BJ (cell line): ENCODE data around the gene MEGF6. TPM values are rescaled to one million over a fixed set of nuclear protein-coding genes. Genes with fewer than 3 reads are reported as not detected.
A peak's percentile ranks its signal among the peaks of the same experiment; 100 is the strongest.
"Not testable (repeated sequence)": the region's sequence is repeated elsewhere in the genome, so short reads cannot be mapped to it uniquely, and the experiment has no call there.

Experiments
- CTCF ChIA-PET: fragments of 350-600 bp; formaldehyde crosslinking; extraction: SDS; loops from one replicate; lab custom pipeline; 2021; ENCODE audit warnings: antibody characterized with exemption, inconsistent platforms; lab: Yijun Ruan, JAX
- POLR2A ChIA-PET: fragments of 300-600 bp; sonication (Branson Sonifier 250); formaldehyde crosslinking; extraction: SDS; loops from one replicate; lab custom pipeline; 2021; ENCODE audit warnings: antibody characterized with exemption; lab: Charles Lee
- DNase-seq: peaks from one replicate; pipeline ENCODE4 v3.0.0-alpha.2; 2011; ENCODE audit warnings: low read depth
- H3K27me3 ChIP-seq: 2 replicates; pipeline ENCODE4 v1.6.0; 2011; ENCODE audit warnings: low read length; ENCODE audit not compliant: control insufficient read depth, insufficient read depth
- H3K36me3 ChIP-seq: 2 replicates; pipeline ENCODE4 v1.5.1; 2011; ENCODE audit warnings: low read length; ENCODE audit not compliant: control insufficient read depth, insufficient read depth
- H3K4me3 ChIP-seq: 2 replicates; pipeline ENCODE4 v1.5.1; 2011; ENCODE audit warnings: low read depth, mild to moderate bottlenecking, control low read depth, low read length
- polyA plus RNA-seq: library from polyadenylated mRNA; depleted of rRNA; stranded (reverse); fragments of >200 nt; gene quantifications from 2 replicates; pipeline ENCODE4 v1.2.3, GENCODE V29; 2011
- TF ChIP-seq, protein P1 (sequence below): IDR thresholded peaks from 2 replicates; pipeline ENCODE4 v1.5.1; 2011; ENCODE audit warnings: low read depth, mild to moderate bottlenecking, control low read depth, inconsistent platforms, low read length, moderate library complexity; ENCODE audit not compliant: insufficient read depth

Gene MEGF6
- polyA plus RNA-seq, 1 experiment = 77.4 TPM

GRCh38 chr1:3621151-3621671 is 9.9 kb upstream of the MEGF6 start:
- H3K36me3 ChIP-seq, H3K27me3 ChIP-seq, DNase-seq, H3K4me3 ChIP-seq, POLR2A ChIA-PET: not testable (repeated sequence)
- TF ChIP-seq, protein P1, sequence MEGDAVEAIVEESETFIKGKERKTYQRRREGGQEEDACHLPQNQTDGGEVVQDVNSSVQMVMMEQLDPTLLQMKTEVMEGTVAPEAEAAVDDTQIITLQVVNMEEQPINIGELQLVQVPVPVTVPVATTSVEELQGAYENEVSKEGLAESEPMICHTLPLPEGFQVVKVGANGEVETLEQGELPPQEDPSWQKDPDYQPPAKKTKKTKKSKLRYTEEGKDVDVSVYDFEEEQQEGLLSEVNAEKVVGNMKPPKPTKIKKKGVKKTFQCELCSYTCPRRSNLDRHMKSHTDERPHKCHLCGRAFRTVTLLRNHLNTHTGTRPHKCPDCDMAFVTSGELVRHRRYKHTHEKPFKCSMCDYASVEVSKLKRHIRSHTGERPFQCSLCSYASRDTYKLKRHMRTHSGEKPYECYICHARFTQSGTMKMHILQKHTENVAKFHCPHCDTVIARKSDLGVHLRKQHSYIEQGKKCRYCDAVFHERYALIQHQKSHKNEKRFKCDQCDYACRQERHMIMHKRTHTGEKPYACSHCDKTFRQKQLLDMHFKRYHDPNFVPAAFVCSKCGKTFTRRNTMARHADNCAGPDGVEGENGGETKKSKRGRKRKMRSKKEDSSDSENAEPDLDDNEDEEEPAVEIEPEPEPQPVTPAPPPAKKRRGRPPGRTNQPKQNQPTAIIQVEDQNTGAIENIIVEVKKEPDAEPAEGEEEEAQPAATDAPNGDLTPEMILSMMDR = peak; percentile 64
- CTCF ChIA-PET = interaction anchor here (0.7 to 6.7 kb wide), 21 partner anchors 8 to 177 kb away, joined by 3 to 147 read pairs (median 5); partner anchors contain the start of gene ARHGEF16

- ChIA-PET POLR2A (no interaction called here), CTCF (interaction anchor here (0.6 to 6.7 kb wide), 24 partner anchors 9 to 170 kb away, joined by 3 to 147 read pairs (median 6); no protein-coding TSS in a partner anchor)
- DNase-seq = no peak
- TF ChIP-seq, protein P1 = no peak
- Histone ChIP-seq H3K27me3 (no peaks in the 10 kb centered on the region), H3K4me3 (no peak overlapping the region), H3K36me3 (peaks cover 2% of the 10 kb centered on the region; the same call in 1 of the 2 replicates)
These were observed 9.4 kb upstream of the MEGF6 start for GRCh38 chr1:3620708-3621107.

- no peak overlapping the region for H3K4me3 ChIP-seq
- TF ChIP-seq, protein P1 = peak; percentile 76
- DNase-seq = no peak
- no peaks in the 10 kb centered on the region for H3K27me3 ChIP-seq
- POLR2A ChIA-PET = interaction anchor here (0.6 kb wide), 1 partner anchor 166 kb away, joined by 3 read pairs; no protein-coding TSS in a partner anchor
- CTCF ChIA-PET = interaction anchor here (0.7 to 6.7 kb wide), 43 partner anchors 11 to 178 kb away, joined by 3 to 147 read pairs (median 4); partner anchors contain the start of gene ARHGEF16
- peaks cover 2% of the 10 kb centered on the region; the same call in 1 of the 2 replicates for H3K36me3 ChIP-seq
These were observed 7.8 kb upstream of the MEGF6 start for GRCh38 chr1:3618881-3619671.

- POLR2A ChIA-PET = no interaction called here
- Histone ChIP-seq H3K4me3 (no peak overlapping the region), H3K27me3 (no peaks in the 10 kb centered on the region), H3K36me3 (peaks cover 2% of the 10 kb centered on the region; the same call in 1 of the 2 replicates)
- CTCF ChIA-PET = interaction anchor here (0.7 to 6.7 kb wide), 38 partner anchors 11 to 179 kb away, joined by 3 to 147 read pairs (median 4); partner anchors contain the start of gene ARHGEF16
- TF ChIP-seq, protein P1 = no peak
- DNase-seq = no peak
These were observed 7.2 kb upstream of the MEGF6 start for GRCh38 chr1:3618531-3618880.

- no peak overlapping the region for H3K4me3 ChIP-seq
- no peaks in the 10 kb centered on the region for H3K27me3 ChIP-seq
- ChIA-PET POLR2A (no interaction called here), CTCF (interaction anchor here (0.9 to 6.7 kb wide), 9 partner anchors 18 to 165 kb away, joined by 3 to 147 read pairs (median 7); no protein-coding TSS in a partner anchor)
- TF ChIP-seq, protein P1 = no peak
- H3K36me3 ChIP-seq = peaks cover 2% of the 10 kb centered on the region; the same call in 1 of the 2 replicates
- no peak for DNase-seq
These were observed 6.6 kb upstream of the MEGF6 start for GRCh38 chr1:3617806-3618345.
